Activated naive CD4-positive, alpha-beta T cell treated with anti-CD3 and anti-CD28 coated beads for 36 hours (primary cell): ENCODE results near the gene CADM3. TPM values are rescaled to one million over a fixed set of nuclear protein-coding genes. Genes with fewer than 3 reads are reported as not detected.

Experiments used
- CTCF ChIA-PET: fragments of 350-600 bp; sonication (Branson Sonifier 250); formaldehyde crosslinking; loops from one replicate; lab custom pipeline; 2021; ENCODE audit warnings: antibody characterized with exemption; lab: Charles Lee
- DNase-seq: peaks from one replicate; pipeline ENCODE4 v3.0.0-alpha.2; 2020
- H3K27ac Mint-ChIP-seq: one replicate; pipeline ENCODE4 v1.8.0; 2021; ENCODE audit warnings: mild to moderate bottlenecking, mixed read lengths
- H3K27me3 Mint-ChIP-seq: one replicate; pipeline ENCODE4 v1.8.0; 2021; ENCODE audit warnings: low read depth, mixed read lengths
- H3K36me3 Mint-ChIP-seq: one replicate; pipeline ENCODE4 v1.8.0; 2021; ENCODE audit warnings: low read depth, mixed read lengths
- H3K4me1 Mint-ChIP-seq: one replicate; pipeline ENCODE4 v1.8.0; 2021; ENCODE audit warnings: low read depth, mixed read lengths
- H3K4me3 Mint-ChIP-seq: one replicate; pipeline ENCODE4 v1.8.0; 2021; ENCODE audit warnings: mild to moderate bottlenecking, moderate library complexity, mixed read lengths
- H3K9me3 Mint-ChIP-seq: one replicate; pipeline ENCODE4 v1.8.0; 2021; ENCODE audit warnings: mixed read lengths
- intact Hi-C: fragments of 100-400 bp; cut with micrococcal nuclease; formaldehyde crosslinking; loops from one replicate; pipeline ENCODE4 v1.15.1; 2023
- total RNA-seq, 2 experiments: library from RNA; stranded (reverse); gene quantifications; one replicate each; pipeline ENCODE4 v1.2.3, GENCODE V29; 2021

The CADM3 gene
- total RNA-seq, result not detected

- CTCF ChIA-PET, result no interaction called here
- intact Hi-C loops, result no loop called here
- DNase-seq, result no peak
- Mint-ChIP-seq H3K27ac (no peak within 1 kb of the TSS), H3K4me1 (peaks cover 3% of the 10 kb centered on the region), H3K36me3 (no peaks in the 10 kb centered on the region), H3K4me3 (no peak within 1 kb of the TSS), H3K9me3 (no peaks in the 10 kb centered on the region), H3K27me3 (peaks cover 60% of the 10 kb centered on the region)
These were observed at the start of gene CADM3 for GRCh38 chr1:159171254-159171687. Gene CADM3 (plus strand): TSS chr1:159171615. CDS start chr1:159171766, 151 bp downstream.

- no peaks in the 10 kb centered on the region for H3K9me3 Mint-ChIP-seq
- H3K4me1 Mint-ChIP-seq, result peaks cover 13% of the 10 kb centered on the region
- no peak overlapping the region for H3K4me3 Mint-ChIP-seq
- intact Hi-C loops, result loop anchor here (1.0 kb wide), 1 partner anchor 45 kb away; no protein-coding TSS in a partner anchor
- no peak overlapping the region for H3K27ac Mint-ChIP-seq
- no peak for DNase-seq
- H3K27me3 Mint-ChIP-seq, result peaks cover 16% of the 10 kb centered on the region
- H3K36me3 Mint-ChIP-seq, result no peaks in the 10 kb centered on the region
- CTCF ChIA-PET, result interaction anchor here (0.8 to 1.5 kb wide), 4 partner anchors 24 to 88 kb away, joined by 3 to 4 read pairs (median 3); no protein-coding TSS in a partner anchor
These were observed 49.3 kb upstream of the CADM3 start for GRCh38 chr1:159122005-159122621.

- CTCF ChIA-PET, result no interaction called here
- H3K4me1 Mint-ChIP-seq, result peaks cover 13% of the 10 kb centered on the region
- no peak overlapping the region for H3K4me3 Mint-ChIP-seq
- no peaks in the 10 kb centered on the region for H3K36me3 Mint-ChIP-seq
- intact Hi-C loops, result no loop called here
- no peak for DNase-seq
- no peak overlapping the region for H3K27ac Mint-ChIP-seq
- peaks cover 16% of the 10 kb centered on the region for H3K27me3 Mint-ChIP-seq
- H3K9me3 Mint-ChIP-seq, result no peaks in the 10 kb centered on the region
These were observed 47.8 kb upstream of the CADM3 start for GRCh38 chr1:159123587-159123986.

- CTCF ChIA-PET, result interaction anchor here (0.6 to 11.2 kb wide), 18 partner anchors 10 to 247 kb away, joined by 3 to 225 read pairs (median 4); no protein-coding TSS in a partner anchor
- intact Hi-C loops, result loop anchor here (1.0 to 10.0 kb wide), 5 partner anchors 29 to 762 kb away; partner anchors contain the start of gene DUSP23
- Mint-ChIP-seq H3K4me3 (no peak overlapping the region), H3K27me3 (peaks cover 6% of the 10 kb centered on the region), H3K27ac (no peak overlapping the region), H3K36me3 (no peaks in the 10 kb centered on the region), H3K9me3 (no peaks in the 10 kb centered on the region), H3K4me1 (no peaks in the 10 kb centered on the region)
- DNase-seq, result peak; percentile 84
These were observed 39.0 kb upstream of the CADM3 start for GRCh38 chr1:159132271-159132881.

GRCh38 chr1:159140474-159140873 is 30.9 kb upstream of the CADM3 start:
- intact Hi-C loops, result no loop called here
- H3K9me3 Mint-ChIP-seq, result no peaks in the 10 kb centered on the region
- CTCF ChIA-PET, result interaction anchor here (0.9 to 1.2 kb wide), 3 partner anchors 10 to 867 kb away, joined by 3 to 5 read pairs (median 4); no protein-coding TSS in a partner anchor
- H3K27ac Mint-ChIP-seq, result no peak overlapping the region
- no peak overlapping the region for H3K4me3 Mint-ChIP-seq
- no peaks in the 10 kb centered on the region for H3K4me1 Mint-ChIP-seq
- H3K27me3 Mint-ChIP-seq, result peaks cover 24% of the 10 kb centered on the region
- no peak for DNase-seq
- H3K36me3 Mint-ChIP-seq, result no peaks in the 10 kb centered on the region

- H3K4me3 Mint-ChIP-seq, result no peak overlapping the region
- peaks cover 23% of the 10 kb centered on the region for H3K27me3 Mint-ChIP-seq
- H3K27ac Mint-ChIP-seq, result no peak overlapping the region
- H3K36me3 Mint-ChIP-seq, result no peaks in the 10 kb centered on the region
- DNase-seq, result no peak
- CTCF ChIA-PET, result interaction anchor here (1.0 to 1.3 kb wide), 2 partner anchors 9 to 20 kb away, joined by 5 read pairs; no protein-coding TSS in a partner anchor
- H3K9me3 Mint-ChIP-seq, result no peaks in the 10 kb centered on the region
- H3K4me1 Mint-ChIP-seq, result no peaks in the 10 kb centered on the region
- intact Hi-C loops, result no loop called here
These were observed 29.6 kb upstream of the CADM3 start for GRCh38 chr1:159141584-159142390.

GRCh38 chr1:159142391-159142663 is 29.1 kb upstream of the CADM3 start:
- Mint-ChIP-seq H3K9me3 (no peaks in the 10 kb centered on the region), H3K4me3 (no peak overlapping the region), H3K4me1 (no peaks in the 10 kb centered on the region), H3K36me3 (no peaks in the 10 kb centered on the region), H3K27me3 (peaks cover 19% of the 10 kb centered on the region), H3K27ac (no peak overlapping the region)
- DNase-seq, result no peak
- CTCF ChIA-PET, result interaction anchor here (1.0 to 1.3 kb wide), 2 partner anchors 9 to 19 kb away, joined by 5 read pairs; no protein-coding TSS in a partner anchor
- intact Hi-C loops, result no loop called here

- Mint-ChIP-seq H3K36me3 (no peaks in the 10 kb centered on the region), H3K27me3 (peaks cover 17% of the 10 kb centered on the region), H3K4me1 (no peaks in the 10 kb centered on the region), H3K9me3 (no peaks in the 10 kb centered on the region), H3K27ac (no peak overlapping the region), H3K4me3 (no peak overlapping the region)
- intact Hi-C loops, result no loop called here
- CTCF ChIA-PET, result interaction anchor here (0.9 to 1.3 kb wide), 3 partner anchors 10 to 19 kb away, joined by 3 to 5 read pairs (median 5); no protein-coding TSS in a partner anchor
- no peak for DNase-seq
These were observed 28.5 kb upstream of the CADM3 start for GRCh38 chr1:159142726-159143510.

- CTCF ChIA-PET, result no interaction called here
- Mint-ChIP-seq H3K36me3 (no peaks in the 10 kb centered on the region), H3K4me3 (no peak overlapping the region), H3K27me3 (peaks cover 15% of the 10 kb centered on the region), H3K27ac (no peak overlapping the region), H3K4me1 (no peaks in the 10 kb centered on the region), H3K9me3 (no peaks in the 10 kb centered on the region)
- intact Hi-C loops, result no loop called here
- no peak for DNase-seq
These were observed 26.8 kb upstream of the CADM3 start for GRCh38 chr1:159144571-159144970.

GRCh38 chr1:159146980-159147379 is 24.4 kb upstream of the CADM3 start:
- intact Hi-C loops, result no loop called here
- peaks cover 14% of the 10 kb centered on the region for H3K27me3 Mint-ChIP-seq
- no peaks in the 10 kb centered on the region for H3K4me1 Mint-ChIP-seq
- no peaks in the 10 kb centered on the region for H3K36me3 Mint-ChIP-seq
- no peak overlapping the region for H3K4me3 Mint-ChIP-seq
- no peak overlapping the region for H3K27ac Mint-ChIP-seq
- DNase-seq, result no peak
- CTCF ChIA-PET, result no interaction called here
- peaks cover 6% of the 10 kb centered on the region for H3K9me3 Mint-ChIP-seq

- Mint-ChIP-seq H3K36me3 (no peaks in the 10 kb centered on the region), H3K9me3 (peaks cover 10% of the 10 kb centered on the region), H3K27me3 (peaks cover 34% of the 10 kb centered on the region), H3K4me1 (no peaks in the 10 kb centered on the region), H3K27ac (no peak overlapping the region), H3K4me3 (no peak overlapping the region)
- CTCF ChIA-PET, result interaction anchor here (1.3 kb wide), 1 partner anchor 59 kb away, joined by 4 read pairs; no protein-coding TSS in a partner anchor
- intact Hi-C loops, result no loop called here
- DNase-seq, result no peak
These were observed 19.4 kb upstream of the CADM3 start for GRCh38 chr1:159152031-159152430.
